A549 (cell line): ENCODE results near the gene ENDOG. TPM values are rescaled to one million over a fixed set of nuclear protein-coding genes. Genes with fewer than 3 reads are reported as not detected.
"Not testable (repeated sequence)": the region's sequence is repeated elsewhere in the genome, so short reads cannot be mapped to it uniquely, and the experiment has no call there.

Experiments used
- ATAC-seq, 2 experiments: fragments of 200-7000 bp in 1 of 2; fragments of >200 bp in 1 of 2; cut with Nextera tagmentation in 1 of 2; cut with Tn5 transposase in 1 of 2; 3 replicates each; pipeline versions ENCODE4 v1.8.0 to v1.9.1; 2018 to 2020; ENCODE audit warnings: mild to moderate bottlenecking in 1 of 2, moderate library complexity in 1 of 2
- CTCF ChIA-PET: fragments of 300-600 bp; sonication (Branson Sonifier 250); formaldehyde crosslinking; extraction: SDS; loops from one replicate; lab custom pipeline; 2021; ENCODE audit warnings: antibody characterized with exemption, inconsistent platforms; lab: Yijun Ruan, JAX
- POLR2A ChIA-PET: fragments of 350-600 bp; formaldehyde crosslinking; extraction: SDS; loops from one replicate; lab custom pipeline; 2021; ENCODE audit warnings: antibody characterized with exemption, inconsistent platforms; lab: Yijun Ruan, JAX
- DNase-seq, 2 experiments: peaks; one replicate each; pipeline versions ENCODE4 v3.0.0 to v3.0.0-alpha.2; 2011 to 2016; ENCODE audit warnings: low read depth in 1 of 2, low spot score in 1 of 2
- FAIRE-seq: peaks from 2 replicates; lab custom pipeline; 2011; peaks lifted over from hg19 to GRCh38; lab: Jason Lieb, UNC
- H3K27ac ChIP-seq, 2 experiments: fragments of >200 bp; sonication (Bioruptor Twin); formaldehyde crosslinking; 3 replicates each; pipeline ENCODE4 v1.5.1; 2016 to 2017
- H3K4me1 ChIP-seq: fragments of >200 bp; sonication (Bioruptor Twin); formaldehyde crosslinking; 3 replicates; pipeline ENCODE4 v1.6.1; 2016
- H3K4me2 ChIP-seq: fragments of >200 bp; sonication (Bioruptor Twin); formaldehyde crosslinking; 3 replicates; pipeline ENCODE4 v1.6.1; 2016
- H3K4me3 ChIP-seq: fragments of >200 bp; sonication (Bioruptor Twin); formaldehyde crosslinking; 3 replicates; pipeline ENCODE4 v1.5.1; 2016
- H3K9me3 ChIP-seq: fragments of >200 bp; sonication (Bioruptor Twin); formaldehyde crosslinking; 3 replicates; pipeline ENCODE4 v1.6.1; 2016
- FOSB ChIP-seq: fragments of 250-450 bp; sonication (Bioruptor Pico); IDR thresholded peaks from 2 replicates; pipeline ENCODE4 v1.5.0; 2020; ENCODE audit warnings: mild to moderate bottlenecking, moderate library complexity
- FOSL2 ChIP-seq, 2 experiments: fragments of 450-650 bp in 1 of 2; fragments of >200 bp in 1 of 2; sonication (Bioruptor Twin) in 1 of 2; formaldehyde crosslinking; IDR thresholded peaks; 2 replicates each; pipeline versions ENCODE4 v1.5.0 to v1.6.1; 2016 to 2020; ENCODE audit warnings: mild to moderate bottlenecking in 1 of 2, moderate library complexity in 1 of 2
- KDM1A ChIP-seq: fragments of 200-600 bp; sonication (generic); IDR thresholded peaks from 2 replicates; pipeline ENCODE4 v1.6.1; 2016; ENCODE audit warnings: low read depth, mild to moderate bottlenecking
- MAFK ChIP-seq: fragments of 450-650 bp; IDR thresholded peaks from 2 replicates; pipeline ENCODE4 v1.6.1; 2014; ENCODE audit not compliant: partially characterized antibody
- MYC ChIP-seq: IDR thresholded peaks from 2 replicates; pipeline ENCODE4 v1.6.1; 2012; ENCODE audit warnings: mild to moderate bottlenecking, inconsistent platforms, low read length, improper control_type of control experiment, borderline replicate concordance
- PBX3 ChIP-seq: IDR thresholded peaks from 2 replicates; pipeline ENCODE4 v1.6.1; 2012
- RARB ChIP-seq: fragments of 250-450 bp; sonication (Bioruptor Pico); IDR thresholded peaks from 2 replicates; pipeline ENCODE4 v1.8.0; 2021; ENCODE audit warnings: mild to moderate bottlenecking, moderate library complexity
- REST ChIP-seq: fragments of 200-600 bp; sonication (generic); IDR thresholded peaks from 2 replicates; pipeline ENCODE4 v1.6.1; 2016; ENCODE audit warnings: antibody characterized with exemption, mild to moderate bottlenecking, moderate library complexity
- SMC3 ChIP-seq: fragments of >200 bp; sonication (Bioruptor Twin); formaldehyde crosslinking; IDR thresholded peaks from 3 replicates; pipeline ENCODE4 v1.6.1; 2018; ENCODE audit warnings: inconsistent platforms
- SREBF2 ChIP-seq: fragments of 450-650 bp; IDR thresholded peaks from 2 replicates; pipeline ENCODE4 v1.6.1; 2014; ENCODE audit warnings: mild to moderate bottlenecking, moderate library complexity
- TFCP2L1 ChIP-seq: fragments of 250-450 bp; sonication (Bioruptor Pico); IDR thresholded peaks from 2 replicates; pipeline ENCODE4 v1.5.0; 2021; ENCODE audit warnings: mild to moderate bottlenecking
- ZFP36 ChIP-seq: fragments of 450-650 bp; IDR thresholded peaks from 2 replicates; pipeline ENCODE4 v1.6.1; 2014; ENCODE audit warnings: borderline replicate concordance; ENCODE audit not compliant: partially characterized antibody
- WGBS: methylation state at CpG from one replicate; pipeline ENCODE4 v1.1.6; 2017; ENCODE audit errors: missing lambda C conversion rate; 5-methylcytosine and 5-hydroxymethylcytosine counted together
- polyA plus RNA-seq, 4 experiments: library from polyadenylated mRNA; depleted of rRNA in 3 of 4; stranded (reverse); fragments of >200 nt; fragmentation: RNase III in 1 of 4; extraction: RNeasy Plus Mini Kit Qiagen cat#74134 plus additional on column Dnase treatment in 1 of 4; gene quantifications; 2 replicates in 3 of 4; 3 replicates in 1 of 4; pipeline ENCODE4 v1.2.3, GENCODE V29; 2011 to 2017

Gene ENDOG
- polyA plus RNA-seq, 2 of the 4 experiments (the other 2 are of a cell fraction), result 12.8 to 18.6 TPM

- 88% methylated on average over 5 of the region's 5 CpGs for WGBS
- Histone ChIP-seq H3K9me3 (peaks cover 11% of the 10 kb centered on the region), H3K27ac (no peak overlapping the region), H3K4me1 (peaks cover 5% of the 10 kb centered on the region; the same call in 1 of the 3 replicates)
- CTCF ChIA-PET, result interaction anchor here (0.6 to 2.4 kb wide), 6 partner anchors 9 to 117 kb away, joined by 3 to 6 read pairs (median 4); partner anchors contain the start of genes ENDOG and PKN3
- no peak for FAIRE-seq
- no peak for ATAC-seq
- DNase-seq, result no peak
- TF ChIP-seq RARB (CRISPR knock-in tag), result no peak
- TF ChIP-seq, all 56 proteins: peak for 0
- POLR2A ChIA-PET, result interaction anchor here (0.8 to 1.4 kb wide), 2 partner anchors 9 to 45 kb away, joined by 3 read pairs; partner anchors contain the start of gene ENDOG
- peak overlapping the region; percentile 81; the same call in 1 of the 3 replicates for H3K4me2 ChIP-seq
- no peak overlapping the region for H3K4me3 ChIP-seq
Observed at GRCh38 chr9:128773049-128773448, 45.3 kb upstream of the ENDOG start.

- CTCF ChIA-PET, result no interaction called here
- Histone ChIP-seq H3K4me3 (no peak overlapping the region), H3K9me3 (peaks cover 11% of the 10 kb centered on the region), H3K27ac (no peak overlapping the region), H3K4me2 (no peak overlapping the region), H3K4me1 (peaks cover 5% of the 10 kb centered on the region; the same call in 1 of the 3 replicates)
- DNase-seq (no peak), FAIRE-seq (no peak), ATAC-seq (no peak)
- TF ChIP-seq FOSL2 (IDR thresholded peaks at IDR 0.05) (no peak), FOSL2 (CRISPR knock-in tag; IDR thresholded peaks at IDR 0.05) (no peak), SMC3 (no peak), PBX3 (no peak), SREBF2 (no peak)
- POLR2A ChIA-PET, result no interaction called here
- WGBS, result 92% methylated on average over 1 of the region's 1 CpG
Observed at GRCh38 chr9:128774804-128775203, 43.5 kb upstream of the ENDOG start.

GRCh38 chr9:128780093-128780492 is 38.2 kb upstream of the ENDOG start:
- CTCF ChIA-PET, FAIRE-seq, ATAC-seq, H3K4me2 ChIP-seq, H3K4me3 ChIP-seq, DNase-seq, POLR2A ChIA-PET, H3K4me1 ChIP-seq, H3K27ac ChIP-seq: not testable (repeated sequence)
- H3K9me3 ChIP-seq, result peaks cover 11% of the 10 kb centered on the region
- 93% methylated on average over 13 of the region's 27 CpGs for WGBS

- no peak for DNase-seq
- H3K4me2 ChIP-seq, result no peak overlapping the region
- 82% methylated on average over 7 of the region's 7 CpGs for WGBS
- H3K4me1 ChIP-seq, result peaks cover 8% of the 10 kb centered on the region
- no peak for ATAC-seq
- H3K4me3 ChIP-seq, result no peak overlapping the region
- FAIRE-seq, result no peak
- CTCF ChIA-PET, result interaction anchor here (0.6 to 1.4 kb wide), 5 partner anchors 9 to 461 kb away, joined by 3 to 4 read pairs (median 3); no protein-coding TSS in a partner anchor
- POLR2A ChIA-PET, result interaction anchor here (1.1 kb wide), 1 partner anchor 9 kb away, joined by 3 read pairs; the partner anchor contains the start of gene ZER1
- TF ChIP-seq FOSB (CRISPR knock-in tag) (no peak), ZFP36 (no peak), MAFK (no peak), MYC (no peak), KDM1A (no peak), TFCP2L1 (CRISPR knock-in tag) (no peak), REST (no peak)
- peaks cover 3% of the 10 kb centered on the region; the same call in 1 of the 3 replicates for H3K9me3 ChIP-seq
- H3K27ac ChIP-seq, result 0 out of 6 replicates have a peak overlapping the region, but pooled peaks of 1 of the 2 experiments have one; percentile 26
Observed at GRCh38 chr9:128781187-128782070, 36.9 kb upstream of the ENDOG start.
